ENCODE measurements around the gene FOXI1.

GRCh38 chr5:170114271-170114670 lies 8.6 kb downstream of the FOXI1 start:
- TF ChIP-seq ARNTL (CRISPR knock-in tag; IDR thresholded peaks at IDR 0.05; ENCODE audit: borderline replicate concordance, low read depth) (no peak), RARB (CRISPR knock-in tag; IDR thresholded peaks at IDR 0.05) (no peak), ZC3H10 (CRISPR knock-in tag; IDR thresholded peaks at IDR 0.05) (no peak), ZNF565 (CRISPR knock-in tag; conservative IDR thresholded peaks at IDR 0.05; ENCODE audit: low read depth) (no peak), ZFP3 (CRISPR knock-in tag; IDR thresholded peaks at IDR 0.05) (no peak), PPARA (CRISPR knock-in tag; IDR thresholded peaks at IDR 0.05; ENCODE audit: borderline replicate concordance) (no peak), PATZ1 (CRISPR knock-in tag; IDR thresholded peaks at IDR 0.05; ENCODE audit: borderline replicate concordance) (no peak), BACH2 (CRISPR knock-in tag; IDR thresholded peaks at IDR 0.05; ENCODE audit: borderline replicate concordance) (no peak), ZFP30 (CRISPR knock-in tag; IDR thresholded peaks at IDR 0.05) (no peak), TOX (CRISPR knock-in tag; IDR thresholded peaks at IDR 0.05; ENCODE audit: borderline replicate concordance) (no peak), ISL1 (CRISPR knock-in tag; IDR thresholded peaks at IDR 0.05) (no peak)
- TF ChIP-seq, protein P1, sequence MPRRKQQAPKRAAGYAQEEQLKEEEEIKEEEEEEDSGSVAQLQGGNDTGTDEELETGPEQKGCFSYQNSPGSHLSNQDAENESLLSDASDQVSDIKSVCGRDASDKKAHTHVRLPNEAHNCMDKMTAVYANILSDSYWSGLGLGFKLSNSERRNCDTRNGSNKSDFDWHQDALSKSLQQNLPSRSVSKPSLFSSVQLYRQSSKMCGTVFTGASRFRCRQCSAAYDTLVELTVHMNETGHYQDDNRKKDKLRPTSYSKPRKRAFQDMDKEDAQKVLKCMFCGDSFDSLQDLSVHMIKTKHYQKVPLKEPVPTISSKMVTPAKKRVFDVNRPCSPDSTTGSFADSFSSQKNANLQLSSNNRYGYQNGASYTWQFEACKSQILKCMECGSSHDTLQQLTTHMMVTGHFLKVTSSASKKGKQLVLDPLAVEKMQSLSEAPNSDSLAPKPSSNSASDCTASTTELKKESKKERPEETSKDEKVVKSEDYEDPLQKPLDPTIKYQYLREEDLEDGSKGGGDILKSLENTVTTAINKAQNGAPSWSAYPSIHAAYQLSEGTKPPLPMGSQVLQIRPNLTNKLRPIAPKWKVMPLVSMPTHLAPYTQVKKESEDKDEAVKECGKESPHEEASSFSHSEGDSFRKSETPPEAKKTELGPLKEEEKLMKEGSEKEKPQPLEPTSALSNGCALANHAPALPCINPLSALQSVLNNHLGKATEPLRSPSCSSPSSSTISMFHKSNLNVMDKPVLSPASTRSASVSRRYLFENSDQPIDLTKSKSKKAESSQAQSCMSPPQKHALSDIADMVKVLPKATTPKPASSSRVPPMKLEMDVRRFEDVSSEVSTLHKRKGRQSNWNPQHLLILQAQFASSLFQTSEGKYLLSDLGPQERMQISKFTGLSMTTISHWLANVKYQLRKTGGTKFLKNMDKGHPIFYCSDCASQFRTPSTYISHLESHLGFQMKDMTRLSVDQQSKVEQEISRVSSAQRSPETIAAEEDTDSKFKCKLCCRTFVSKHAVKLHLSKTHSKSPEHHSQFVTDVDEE (CRISPR knock-in tag; IDR thresholded peaks at IDR 0.05) = no peak
- TF ChIP-seq, protein P2, sequence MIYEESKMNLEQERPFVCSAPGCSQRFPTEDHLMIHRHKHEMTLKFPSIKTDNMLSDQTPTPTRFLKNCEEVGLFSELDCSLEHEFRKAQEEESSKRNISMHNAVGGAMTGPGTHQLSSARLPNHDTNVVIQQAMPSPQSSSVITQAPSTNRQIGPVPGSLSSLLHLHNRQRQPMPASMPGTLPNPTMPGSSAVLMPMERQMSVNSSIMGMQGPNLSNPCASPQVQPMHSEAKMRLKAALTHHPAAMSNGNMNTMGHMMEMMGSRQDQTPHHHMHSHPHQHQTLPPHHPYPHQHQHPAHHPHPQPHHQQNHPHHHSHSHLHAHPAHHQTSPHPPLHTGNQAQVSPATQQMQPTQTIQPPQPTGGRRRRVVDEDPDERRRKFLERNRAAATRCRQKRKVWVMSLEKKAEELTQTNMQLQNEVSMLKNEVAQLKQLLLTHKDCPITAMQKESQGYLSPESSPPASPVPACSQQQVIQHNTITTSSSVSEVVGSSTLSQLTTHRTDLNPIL (CRISPR knock-in tag; IDR thresholded peaks at IDR 0.05; ENCODE audit: low read depth) = no peak
